ENCODE results near the gene ACTG2. TPM values are rescaled to one million over a fixed set of nuclear protein-coding genes. Genes with fewer than 3 reads are reported as not detected.
"Not testable (repeated sequence)": the region's sequence is repeated elsewhere in the genome, so short reads cannot be mapped to it uniquely, and the experiment has no call there.

The ACTG2 gene
- total RNA-seq, 4 donors from 2014 or later: 9.4 to 43.5 (median 20.7) TPM

GRCh38 chr2:73933194-73933593 is 40.4 kb downstream of the ACTG2 start:
- TF ChIP-seq EP300 (IDR thresholded peaks at IDR 0.05) (no peak), CTCF (IDR thresholded peaks at IDR 0.05) (no peak), POLR2AphosphoS5 (IDR thresholded peaks at IDR 0.05) (no peak), POLR2A (IDR thresholded peaks at IDR 0.05) (no peak)
- H3K36me3 ChIP-seq: peaks cover 4% of the 10 kb centered on the region
- no peak for DNase-seq (ENCODE audit: low spot score in 2 of 2)
- no peaks in the 10 kb centered on the region for H3K9me3 ChIP-seq
- peaks cover 58% of the 10 kb centered on the region for H3K4me1 ChIP-seq
- H3K4me3 ChIP-seq: no peak overlapping the region
- 75% methylated on average over 3 of the region's 3 CpGs for WGBS
- no peaks in the 10 kb centered on the region for H3K27me3 ChIP-seq
- no peak overlapping the region for H3K27ac ChIP-seq

DNA sequence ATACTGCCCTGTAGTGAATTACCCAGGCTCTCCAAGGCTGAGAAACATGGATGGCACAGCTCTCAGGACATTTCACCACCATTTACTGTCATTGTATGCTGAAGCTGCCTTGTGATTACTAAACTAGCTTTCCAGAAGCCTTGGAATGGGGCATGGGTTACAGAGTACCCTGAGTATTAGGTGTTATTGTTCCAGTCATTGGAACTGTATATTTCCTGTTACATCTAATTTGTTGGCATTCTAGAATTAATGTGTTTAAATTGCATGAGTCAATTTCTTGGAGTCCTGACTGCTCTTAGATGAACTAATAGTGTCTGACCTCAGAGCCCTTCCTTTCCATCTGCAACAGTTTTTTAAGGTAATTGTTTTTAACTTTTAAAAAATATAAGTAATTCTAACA is 42.8 kb downstream of the ACTG2 start:
- TF ChIP-seq CTCF (IDR thresholded peaks at IDR 0.05): no peak
- no peak for TF ChIP-seq POLR2AphosphoS5 (IDR thresholded peaks at IDR 0.05)
- no peak for TF ChIP-seq POLR2A (IDR thresholded peaks at IDR 0.05)
- TF ChIP-seq EP300 (IDR thresholded peaks at IDR 0.05): no peak
- no peaks in the 10 kb centered on the region for H3K9me3 ChIP-seq
- no peak overlapping the region for H3K27ac ChIP-seq
- no peak for DNase-seq (ENCODE audit: low spot score in 2 of 2)
- no peaks in the 10 kb centered on the region for H3K27me3 ChIP-seq
- H3K4me3 ChIP-seq: no peak overlapping the region
- peaks cover 4% of the 10 kb centered on the region for H3K36me3 ChIP-seq
- H3K4me1 ChIP-seq: peaks cover 57% of the 10 kb centered on the region

DNA sequence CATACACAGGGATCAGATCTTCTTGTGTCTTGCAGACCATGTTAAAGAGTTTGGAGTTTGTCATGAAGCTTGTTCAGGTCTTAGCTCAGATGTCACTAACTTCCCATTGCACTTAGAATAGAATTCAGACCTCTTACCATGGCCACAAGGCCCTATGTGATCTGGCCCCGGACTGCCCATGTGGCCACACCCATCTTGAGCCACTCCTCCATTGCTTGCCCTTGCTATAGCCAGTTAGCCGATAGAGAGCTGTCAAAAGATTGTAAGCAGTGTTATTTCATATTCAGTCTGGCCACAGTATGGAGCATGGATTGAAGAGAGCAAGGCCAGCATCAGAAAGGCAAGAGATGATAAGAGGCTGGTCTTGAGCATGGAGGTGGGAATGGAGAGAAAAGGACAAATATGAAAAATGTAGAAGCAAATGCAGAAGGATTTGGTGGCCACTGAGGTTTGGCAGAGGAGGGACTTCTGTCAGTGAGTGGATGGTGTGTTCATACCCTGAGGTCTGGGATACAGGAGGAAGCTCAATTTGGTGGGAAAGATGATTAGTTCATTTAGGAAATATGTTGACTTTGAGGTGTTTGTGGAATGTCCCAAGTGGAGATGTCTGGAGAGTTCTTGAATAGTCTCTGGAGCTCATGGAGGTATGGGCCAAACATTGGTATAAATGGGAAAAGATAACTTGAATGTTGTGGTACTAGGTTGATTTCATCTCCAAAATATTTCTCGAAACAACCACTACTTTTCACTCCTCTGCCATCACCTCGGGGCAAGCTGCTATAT is 44.5 kb downstream of the ACTG2 start:
- Histone ChIP-seq H3K9me3 (no peaks in the 10 kb centered on the region), H3K4me3 (no peak overlapping the region), H3K36me3 (peaks cover 4% of the 10 kb centered on the region), H3K27ac (no peak overlapping the region), H3K27me3 (no peaks in the 10 kb centered on the region), H3K4me1 (peaks cover 55% of the 10 kb centered on the region)
- no peak for DNase-seq (ENCODE audit: low spot score in 2 of 2)
- 78% methylated on average over 4 of the region's 4 CpGs for WGBS
- TF ChIP-seq POLR2AphosphoS5 (IDR thresholded peaks at IDR 0.05): no peak

GRCh38 chr2:73937899-73938298 is 45.1 kb downstream of the ACTG2 start:
- H3K27me3 ChIP-seq: no peaks in the 10 kb centered on the region
- TF ChIP-seq EP300 (IDR thresholded peaks at IDR 0.05) (no peak), POLR2A (IDR thresholded peaks at IDR 0.05) (no peak), POLR2AphosphoS5 (IDR thresholded peaks at IDR 0.05) (no peak), CTCF (IDR thresholded peaks at IDR 0.05) (no peak)
- no peaks in the 10 kb centered on the region for H3K9me3 ChIP-seq
- DNase-seq (ENCODE audit: low spot score in 2 of 2): no peak
- peaks cover 49% of the 10 kb centered on the region for H3K4me1 ChIP-seq
- H3K27ac ChIP-seq: no peak overlapping the region
- no peak overlapping the region for H3K4me3 ChIP-seq
- no peaks in the 10 kb centered on the region for H3K36me3 ChIP-seq

DNA sequence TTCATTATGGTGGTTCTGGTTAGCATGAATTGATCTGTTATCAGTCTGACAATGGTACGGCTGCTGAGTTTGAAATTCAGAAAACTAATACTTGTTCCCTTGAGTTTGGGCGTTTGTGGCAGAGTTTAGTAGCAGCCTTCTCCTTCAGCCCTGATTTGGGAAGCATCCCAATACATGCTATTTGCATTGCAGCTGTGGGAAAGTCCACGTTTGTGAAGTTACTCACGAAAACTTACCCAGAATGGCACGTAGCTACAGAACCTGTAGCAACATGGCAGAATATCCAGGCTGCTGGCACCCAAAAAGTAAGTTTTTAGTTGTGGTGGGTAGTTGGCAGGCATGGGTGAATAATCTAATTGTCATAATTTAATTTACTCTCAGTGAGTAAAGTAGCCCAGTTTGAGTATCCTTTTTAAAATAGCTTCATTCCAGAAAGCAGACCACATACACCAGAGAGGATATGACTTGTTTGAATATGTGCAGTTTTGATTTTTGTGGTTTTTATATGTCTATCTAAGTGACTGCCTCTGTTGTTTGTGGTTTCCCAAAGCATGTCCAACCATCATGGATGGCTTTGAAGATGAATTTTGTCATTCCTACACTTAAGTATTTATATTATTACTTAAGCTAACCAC is 46.0 kb downstream of the ACTG2 start:
- H3K27ac ChIP-seq: peak overlapping the region; percentile 3
- peaks cover 3% of the 10 kb centered on the region for H3K36me3 ChIP-seq
- WGBS: 46% methylated on average over 5 of the region's 5 CpGs
- no peaks in the 10 kb centered on the region for H3K9me3 ChIP-seq
- no peak for TF ChIP-seq EP300 (IDR thresholded peaks at IDR 0.05)
- no peak for TF ChIP-seq POLR2AphosphoS5 (IDR thresholded peaks at IDR 0.05)
- no peak for TF ChIP-seq POLR2A (IDR thresholded peaks at IDR 0.05)
- H3K27me3 ChIP-seq: no peaks in the 10 kb centered on the region
- no peak overlapping the region for H3K4me3 ChIP-seq
- peaks cover 43% of the 10 kb centered on the region for H3K4me1 ChIP-seq
- DNase-seq (ENCODE audit: low spot score in 2 of 2): no peak

GRCh38 chr2:73939419-73939818 is 46.6 kb downstream of the ACTG2 start:
- Histone ChIP-seq H3K4me1 (peaks cover 43% of the 10 kb centered on the region), H3K27ac (peak overlapping the region; percentile 72), H3K4me3 (no peak overlapping the region), H3K27me3 (no peaks in the 10 kb centered on the region), H3K9me3 (no peaks in the 10 kb centered on the region), H3K36me3 (peaks cover 6% of the 10 kb centered on the region)
- no peak for TF ChIP-seq EP300 (IDR thresholded peaks at IDR 0.05)
- peak in 1 of 3 donors; percentile 42 for TF ChIP-seq POLR2AphosphoS5 (IDR thresholded peaks at IDR 0.05)
- DNase-seq (ENCODE audit: low spot score in 2 of 2): no peak
- 73% methylated on average over 2 of the region's 2 CpGs for WGBS

GRCh38 chr2:73940066-73940465 is 47.3 kb downstream of the ACTG2 start:
- 83% methylated on average over 1 of the region's 1 CpG for WGBS

More at GRCh38 chr2:73940066-73940465, 47.3 kb downstream of the ACTG2 start:
- H3K27ac ChIP-seq: peak overlapping the region; percentile 72
- H3K27me3 ChIP-seq; H3K9me3 ChIP-seq; H3K4me3 ChIP-seq; H3K36me3 ChIP-seq; DNase-seq (ENCODE audit: low spot score in 2 of 2): not testable (repeated sequence)
- peaks cover 43% of the 10 kb centered on the region for H3K4me1 ChIP-seq
